HFFc6 (cell line): Measurements from ENCODE around the gene TACC2. TPM values are rescaled to one million over a fixed set of nuclear protein-coding genes. Genes with fewer than 3 reads are reported as not detected.
A peak's percentile ranks its signal among the peaks of the same experiment; 100 is the strongest.

Experiments used
- DNase-seq: peaks from one replicate; pipeline ENCODE4 v3.0.0-alpha.2; 2018
- H3K27ac Mint-ChIP-seq: 2 replicates; pipeline ENCODE4 v1.8.0; 2020; ENCODE audit warnings: mild to moderate bottlenecking, mixed read lengths
- H3K27me3 Mint-ChIP-seq: 2 replicates; pipeline ENCODE4 v1.8.0; 2021; ENCODE audit warnings: mild to moderate bottlenecking, moderate library complexity, mixed read lengths; ENCODE audit not compliant: insufficient read depth
- H3K36me3 Mint-ChIP-seq: 2 replicates; pipeline ENCODE4 v1.8.0; 2021; ENCODE audit warnings: low read depth, mixed read lengths
- H3K4me1 Mint-ChIP-seq: 2 replicates; pipeline ENCODE4 v1.8.0; 2020; ENCODE audit warnings: low read depth, mixed read lengths
- H3K4me3 Mint-ChIP-seq: 2 replicates; pipeline ENCODE4 v1.8.0; 2020; ENCODE audit warnings: mild to moderate bottlenecking, moderate library complexity, mixed read lengths
- H3K9me3 Mint-ChIP-seq: 2 replicates; pipeline ENCODE4 v1.8.0; 2020; ENCODE audit warnings: mild to moderate bottlenecking, mixed read lengths
- CTCF ChIP-seq: fragments of 200-600 bp; sonication (generic); IDR thresholded peaks from 2 replicates; pipeline ENCODE4 v1.5.0; 2021; ENCODE audit warnings: antibody characterized with exemption, mild to moderate bottlenecking
- total RNA-seq, 6 experiments: library from RNA; stranded (reverse); fragmentation: NEBNext Ultra II Directional; extraction: Animal tissue kit (Norgen Biotek cat#: 25700); gene quantifications; 2 replicates in 1 of 6; 3 replicates in 5 of 6; pipeline ENCODE4 v1.2.3, GENCODE V29; 2021

TACC2 gene
- total RNA-seq, 6 experiments from 2014 or later, result 15.9 to 19.5 (median 17.5) TPM

- no peaks in the 10 kb centered on the region for H3K9me3 Mint-ChIP-seq
- TF ChIP-seq CTCF, result peak; percentile 95
- peak; percentile 80 for DNase-seq
- H3K27me3 Mint-ChIP-seq, result peaks cover 12% of the 10 kb centered on the region
- no peaks in the 10 kb centered on the region for H3K36me3 Mint-ChIP-seq
- peak overlapping the region; percentile 48 for H3K27ac Mint-ChIP-seq
- no peak overlapping the region for H3K4me3 Mint-ChIP-seq
- H3K4me1 Mint-ChIP-seq, result peaks cover 24% of the 10 kb centered on the region
Measured at GRCh38 chr10:122051609-122052385, 62.8 kb downstream of the TACC2 start.

GRCh38 chr10:122052701-122053100 lies 63.7 kb downstream of the TACC2 start:
- peaks cover 29% of the 10 kb centered on the region for H3K4me1 Mint-ChIP-seq
- no peak overlapping the region for H3K27ac Mint-ChIP-seq
- no peak overlapping the region for H3K4me3 Mint-ChIP-seq
- H3K36me3 Mint-ChIP-seq, result no peaks in the 10 kb centered on the region
- TF ChIP-seq CTCF, result no peak
- H3K27me3 Mint-ChIP-seq, result peaks cover 8% of the 10 kb centered on the region
- DNase-seq, result no peak
- H3K9me3 Mint-ChIP-seq, result no peaks in the 10 kb centered on the region

GRCh38 chr10:122053314-122053713 lies 64.4 kb downstream of the TACC2 start:
- Mint-ChIP-seq H3K4me3 (no peak overlapping the region), H3K27ac (no peak overlapping the region), H3K9me3 (no peaks in the 10 kb centered on the region), H3K4me1 (peaks cover 29% of the 10 kb centered on the region), H3K27me3 (peaks cover 6% of the 10 kb centered on the region), H3K36me3 (no peaks in the 10 kb centered on the region)
- no peak for TF ChIP-seq CTCF
- no peak for DNase-seq

GRCh38 chr10:122054048-122055025 lies 65.4 kb downstream of the TACC2 start:
- DNase-seq, result peak; percentile 54
- Mint-ChIP-seq H3K4me3 (no peak overlapping the region), H3K36me3 (no peaks in the 10 kb centered on the region), H3K27me3 (peaks cover 4% of the 10 kb centered on the region), H3K4me1 (peaks cover 29% of the 10 kb centered on the region), H3K9me3 (no peaks in the 10 kb centered on the region), H3K27ac (peak overlapping the region; percentile 40; the same call in 1 of the 2 replicates)
- TF ChIP-seq CTCF, result peak; percentile 92

GRCh38 chr10:122055252-122055651 lies 66.3 kb downstream of the TACC2 start:
- TF ChIP-seq CTCF, result no peak
- Mint-ChIP-seq H3K27me3 (peaks cover 4% of the 10 kb centered on the region), H3K27ac (no peak overlapping the region), H3K4me3 (no peak overlapping the region), H3K4me1 (peaks cover 36% of the 10 kb centered on the region), H3K36me3 (no peaks in the 10 kb centered on the region), H3K9me3 (no peaks in the 10 kb centered on the region)
- DNase-seq, result no peak
